GM12878 (cell line): ENCODE results near the gene L1CAM. TPM values are rescaled to one million over a fixed set of nuclear protein-coding genes. Genes with fewer than 3 reads are reported as not detected.

Source experiments
- ATAC-seq: fragments of 200-7000 bp; cut with Tn5 transposase; 3 replicates; pipeline ENCODE4 v1.9.1; 2020; ENCODE audit warnings: mild to moderate bottlenecking, moderate library complexity
- BruUV-seq: library from RNA; stranded (reverse); fragments of 400-500 nt; replicated peaks from 2 replicates; lab custom pipeline; 2021; lab: Mats Ljungman, UMichigan
- CTCF ChIA-PET: fragments of 300-600 bp; sonication (Branson Sonifier 250); formaldehyde crosslinking; extraction: SDS; loops from one replicate; lab custom pipeline; 2021; ENCODE audit warnings: inconsistent platforms; lab: Yijun Ruan, JAX
- POLR2A ChIA-PET: fragments of 350-600 bp; formaldehyde crosslinking; extraction: SDS; loops from one replicate; lab custom pipeline; 2021; ENCODE audit warnings: inconsistent platforms; lab: Charles Lee
- RAD21 ChIA-PET: fragments of 300-600 bp; sonication (Branson Sonifier 250); formaldehyde crosslinking; loops from one replicate; lab custom pipeline; 2023; ENCODE audit warnings: antibody characterized with exemption; ENCODE audit not compliant: unreplicated experiment; lab: Charles Lee
- SMC1A ChIA-PET: fragments of 300-600 bp; sonication (Branson Sonifier 250); formaldehyde crosslinking; loops from one replicate; lab custom pipeline; 2023; ENCODE audit not compliant: unreplicated experiment, uncharacterized antibody; lab: Charles Lee
- DNase-seq: peaks from one replicate; pipeline ENCODE4 v3.0.0-alpha.2; 2011; ENCODE audit warnings: low read depth, low spot score
- FAIRE-seq: peaks from 3 replicates; lab custom pipeline; 2011; peaks lifted over from hg19 to GRCh38; lab: Jason Lieb, UNC
- H2AFZ ChIP-seq: 2 replicates; pipeline ENCODE4 v1.6.0; 2011; ENCODE audit warnings: low read depth, low read length, control low read depth; ENCODE audit not compliant: control insufficient read depth
- H3K27ac ChIP-seq: 2 replicates; pipeline ENCODE4 v1.5.1; 2011; ENCODE audit warnings: control low read depth; ENCODE audit not compliant: control insufficient read depth, insufficient read depth
- H3K27me3 ChIP-seq, 2 experiments: replicated peaks in 1 of 2; 2 replicates each; pipeline versions ENCODE4 v1.6.0 to v1.6.1; 2011; ENCODE audit warnings: low read length in 1 of 2; ENCODE audit not compliant: control insufficient read depth in 2 of 2, insufficient read depth in 2 of 2
- H3K36me3 ChIP-seq, 2 experiments: 2 replicates each; pipeline ENCODE4 v1.5.1; 2011; ENCODE audit warnings: low read length in 1 of 2; ENCODE audit not compliant: control insufficient read depth in 2 of 2, insufficient read depth in 2 of 2
- H3K4me1 ChIP-seq: 2 replicates; pipeline ENCODE4 v1.6.1; 2011; ENCODE audit warnings: mild to moderate bottlenecking, low read length, moderate library complexity, mixed read lengths; ENCODE audit not compliant: control insufficient read depth, insufficient read depth
- H3K4me2 ChIP-seq: 2 replicates; pipeline ENCODE4 v1.6.0; 2011; ENCODE audit warnings: control low read depth; ENCODE audit not compliant: control insufficient read depth, insufficient read depth
- H3K4me3 ChIP-seq: fragments of 200-600 bp; sonication (generic); 2 replicates; pipeline ENCODE4 v1.5.1; 2016
- H3K79me2 ChIP-seq: 2 replicates; pipeline ENCODE4 v1.6.0; 2011; ENCODE audit warnings: low read length; ENCODE audit not compliant: control insufficient read depth, insufficient read depth
- H3K9ac ChIP-seq: 2 replicates; pipeline ENCODE4 v1.8.0; 2011; ENCODE audit warnings: low read length, control low read depth, mixed read lengths; ENCODE audit not compliant: control insufficient read depth, insufficient read depth
- H3K9me3 ChIP-seq: replicated peaks from 3 replicates; pipeline ENCODE4 v1.5.1; 2011; ENCODE audit warnings: mild to moderate bottlenecking, low read length; ENCODE audit not compliant: control insufficient read depth, insufficient read depth
- H4K20me1 ChIP-seq: 2 replicates; pipeline ENCODE4 v1.6.0; 2011; ENCODE audit not compliant: control insufficient read depth, insufficient read depth
- ASH2L ChIP-seq: fragments of 300-600, 200-600 bp; sonication (generic); IDR thresholded peaks from 2 replicates; pipeline ENCODE4 v1.6.1; 2017; ENCODE audit warnings: low read depth, mild to moderate bottlenecking, borderline replicate concordance
- BACH1 ChIP-seq: fragments of 450-650 bp; IDR thresholded peaks from 2 replicates; pipeline ENCODE4 v1.6.1; 2017; ENCODE audit warnings: mild to moderate bottlenecking, borderline replicate concordance
- ESRRA ChIP-seq: IDR thresholded peaks from 2 replicates; pipeline ENCODE4 v1.6.1; 2012; ENCODE audit warnings: mild to moderate bottlenecking, low read length, improper control_type of control experiment
- EZH2 ChIP-seq: IDR thresholded peaks from 2 replicates; pipeline ENCODE4 v1.6.1; 2012; ENCODE audit warnings: low read depth, mild to moderate bottlenecking, control low read depth, inconsistent platforms, low read length, borderline replicate concordance; ENCODE audit not compliant: control insufficient read depth
- HDAC6 ChIP-seq: fragments of 200-600 bp; sonication (generic); IDR thresholded peaks from one replicate; pipeline ENCODE4 v1.8.0; 2017; ENCODE audit warnings: antibody characterized with exemption; ENCODE audit not compliant: unreplicated experiment
- NR2C2 ChIP-seq: IDR thresholded peaks from 2 replicates; pipeline ENCODE4 v1.6.1; 2011; ENCODE audit warnings: borderline replicate concordance, low read depth; ENCODE audit not compliant: control insufficient read depth, insufficient read length
- SREBF2 ChIP-seq: IDR thresholded peaks from 2 replicates; pipeline ENCODE4 v1.6.1; 2012; ENCODE audit warnings: mild to moderate bottlenecking, low read length
- TAF1 ChIP-seq: IDR thresholded peaks from 2 replicates; pipeline ENCODE4 v1.6.1; 2011; ENCODE audit warnings: mild to moderate bottlenecking, low read depth, low read length, borderline replicate concordance
- ZNF274 ChIP-seq: IDR thresholded peaks from one replicate; pipeline ENCODE4 v1.8.0; 2011; ENCODE audit not compliant: insufficient read length, insufficient read depth
- ZSCAN29 ChIP-seq: fragments of 450-650 bp; IDR thresholded peaks from 2 replicates; pipeline ENCODE4 v1.6.1; 2017; ENCODE audit warnings: mild to moderate bottlenecking, moderate library complexity
- WGBS: methylation state at CpG from one replicate; pipeline ENCODE4 v1.1.6; 2016; ENCODE audit warnings: low lambda C conversion rate; ENCODE audit not compliant: insufficient replicate concordance, insufficient coverage; ENCODE audit errors: missing lambda C conversion rate; 5-methylcytosine and 5-hydroxymethylcytosine counted together
- in situ Hi-C: fragments of 300-500 bp; cut with MboI; formaldehyde crosslinking; loops from 9 replicates; pipeline ENCODE4 v1.14.3; 2018; ENCODE audit warnings: mixed read lengths
- intact Hi-C: fragments of 100-400 bp; cut with micrococcal nuclease; formaldehyde crosslinking; loops from one replicate; pipeline ENCODE4 v1.14.2; 2022; ENCODE audit not compliant: unreplicated experiment
- polyA plus RNA-seq, 11 experiments: library from polyadenylated mRNA; depleted of rRNA in 4 of 11; unstranded in 6 of 11; stranded (reverse) in 5 of 11; fragments of >200 nt; fragmentation: Nextera tagmentation in 4 of 11; fragmentation: Illumina TruSeq in 1 of 11; extraction: Ambion mirVana in 4 of 11; extraction: Trizol in 1 of 11; gene quantifications; 1 replicate in 1 of 11; 2 replicates in 10 of 11; pipeline versions ENCODE4 v1.2.1 to v1.2.3, GENCODE V29; 2011 to 2016; ENCODE audit warnings: inconsistent platforms in 2 of 11, missing spikeins in 2 of 11, low read depth in 1 of 11
- total RNA-seq, 4 experiments: library from RNA; depleted of rRNA in 3 of 4; stranded (reverse); fragments of >200 nt in 3 of 4; fragmentation: Illumina TruSeq in 1 of 4; extraction: Trizol in 1 of 4; gene quantifications; 2 replicates each; pipeline versions ENCODE4 v1.2.1 to v1.2.3, GENCODE V29; 2013 to 2021
- TF ChIP-seq, protein P1 (sequence below): fragments of 450-650 bp; IDR thresholded peaks from 2 replicates; pipeline ENCODE4 v1.6.1; 2017; ENCODE audit warnings: mild to moderate bottlenecking, moderate library complexity

L1CAM gene
- total and polyA plus RNA-seq, 10 of the 15 experiments (the other 5 are each of a cell fraction or from before 2014, with no cell fraction given) = 0.01 to 0.64 (median 0.09) TPM; not detected in 5

DNA sequence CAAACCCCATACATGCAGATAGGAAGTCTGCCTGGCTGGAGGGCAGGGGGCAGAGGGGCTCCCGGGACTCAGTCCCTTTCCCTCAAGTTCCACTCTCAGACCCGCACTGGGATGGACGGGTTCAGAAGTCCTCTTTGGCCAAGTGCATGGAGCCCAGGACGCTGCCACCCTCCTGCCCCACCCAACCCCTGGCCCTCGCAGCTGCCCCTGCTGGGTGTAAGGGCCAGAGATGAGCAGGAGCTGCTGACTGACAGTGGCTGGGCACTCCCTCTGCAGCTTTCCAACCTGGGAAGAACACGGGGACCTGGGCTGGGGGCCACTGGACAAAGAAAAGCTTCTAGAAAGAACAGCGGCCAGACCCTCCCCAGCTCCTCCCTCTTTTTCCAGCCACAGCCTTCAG lies 3.4 kb downstream of the L1CAM start:
- POLR2A ChIA-PET = no interaction called here
- Histone ChIP-seq H3K4me1 (no peaks in the 10 kb centered on the region; the same call in 1 of the 2 replicates), H4K20me1 (no peaks in the 10 kb centered on the region), H3K79me2 (no peaks in the 10 kb centered on the region), H3K27ac (no peak overlapping the region), H2AFZ (no peak overlapping the region), H3K9me3 (no peaks in the 10 kb centered on the region), H3K36me3 (no peaks in the 10 kb centered on the region), H3K9ac (no peak overlapping the region), H3K4me3 (no peak overlapping the region), H3K4me2 (no peak overlapping the region), H3K27me3 (peaks cover 0 to 2% of the 10 kb centered on the region in 2 experiments; a peak in 3 of 4 replicates)
- in situ Hi-C loops = no loop called here
- BruUV-seq = no TSS peak
- WGBS = 33% methylated on average over 7 of the region's 7 CpGs
- no peak for FAIRE-seq
- no peak for ATAC-seq
- TF ChIP-seq ESRRA (no peak), NR2C2 (no peak), BACH1 (no peak), TAF1 (no peak), ZSCAN29 (no peak), ZNF274 (no peak), ASH2L (no peak), EZH2 (no peak), SREBF2 (no peak), HDAC6 (no peak)
- TF ChIP-seq, protein P1, sequence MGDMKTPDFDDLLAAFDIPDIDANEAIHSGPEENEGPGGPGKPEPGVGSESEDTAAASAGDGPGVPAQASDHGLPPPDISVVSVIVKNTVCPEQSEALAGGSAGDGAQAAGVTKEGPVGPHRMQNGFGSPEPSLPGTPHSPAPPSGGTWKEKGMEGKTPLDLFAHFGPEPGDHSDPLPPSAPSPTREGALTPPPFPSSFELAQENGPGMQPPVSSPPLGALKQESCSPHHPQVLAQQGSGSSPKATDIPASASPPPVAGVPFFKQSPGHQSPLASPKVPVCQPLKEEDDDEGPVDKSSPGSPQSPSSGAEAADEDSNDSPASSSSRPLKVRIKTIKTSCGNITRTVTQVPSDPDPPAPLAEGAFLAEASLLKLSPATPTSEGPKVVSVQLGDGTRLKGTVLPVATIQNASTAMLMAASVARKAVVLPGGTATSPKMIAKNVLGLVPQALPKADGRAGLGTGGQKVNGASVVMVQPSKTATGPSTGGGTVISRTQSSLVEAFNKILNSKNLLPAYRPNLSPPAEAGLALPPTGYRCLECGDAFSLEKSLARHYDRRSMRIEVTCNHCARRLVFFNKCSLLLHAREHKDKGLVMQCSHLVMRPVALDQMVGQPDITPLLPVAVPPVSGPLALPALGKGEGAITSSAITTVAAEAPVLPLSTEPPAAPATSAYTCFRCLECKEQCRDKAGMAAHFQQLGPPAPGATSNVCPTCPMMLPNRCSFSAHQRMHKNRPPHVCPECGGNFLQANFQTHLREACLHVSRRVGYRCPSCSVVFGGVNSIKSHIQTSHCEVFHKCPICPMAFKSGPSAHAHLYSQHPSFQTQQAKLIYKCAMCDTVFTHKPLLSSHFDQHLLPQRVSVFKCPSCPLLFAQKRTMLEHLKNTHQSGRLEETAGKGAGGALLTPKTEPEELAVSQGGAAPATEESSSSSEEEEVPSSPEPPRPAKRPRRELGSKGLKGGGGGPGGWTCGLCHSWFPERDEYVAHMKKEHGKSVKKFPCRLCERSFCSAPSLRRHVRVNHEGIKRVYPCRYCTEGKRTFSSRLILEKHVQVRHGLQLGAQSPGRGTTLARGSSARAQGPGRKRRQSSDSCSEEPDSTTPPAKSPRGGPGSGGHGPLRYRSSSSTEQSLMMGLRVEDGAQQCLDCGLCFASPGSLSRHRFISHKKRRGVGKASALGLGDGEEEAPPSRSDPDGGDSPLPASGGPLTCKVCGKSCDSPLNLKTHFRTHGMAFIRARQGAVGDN = no peak
- RAD21 ChIA-PET = no interaction called here
- no peak for DNase-seq
- SMC1A ChIA-PET = no interaction called here
- intact Hi-C loops = no loop called here
- CTCF ChIA-PET = no interaction called here
